SK-N-SH (cell line): ENCODE data around the gene WDR88. TPM values are rescaled to one million over a fixed set of nuclear protein-coding genes. Genes with fewer than 3 reads are reported as not detected.

Experiments used
- CTCF ChIA-PET: fragments of 300-600, 350-600 bp; formaldehyde crosslinking; extraction: SDS; loops from one replicate; lab custom pipeline; 2021; lab: Yijun Ruan, JAX
- POLR2A ChIA-PET: fragments of 350-600 bp; sonication (Branson Sonifier 250); formaldehyde crosslinking; extraction: SDS; loops from one replicate; lab custom pipeline; 2020; ENCODE audit warnings: antibody characterized with exemption, inconsistent platforms; lab: Yijun Ruan, JAX
- DNase-seq: peaks from one replicate; pipeline ENCODE4 v3.0.0; 2012
- H2AFZ ChIP-seq: fragments of 200-600 bp; sonication (generic); 2 replicates; pipeline ENCODE4 v1.8.1; 2016; ENCODE audit warnings: antibody characterized with exemption, mild to moderate bottlenecking, low read depth
- H3F3A ChIP-seq: fragments of 200-600 bp; sonication (generic); replicated peaks from 2 replicates; pipeline ENCODE3; 2016; ENCODE audit warnings: antibody characterized with exemption, mild to moderate bottlenecking; ENCODE audit not compliant: insufficient read depth
- H3K27ac ChIP-seq, 2 experiments: fragments of 200-500 bp in 1 of 2; fragments of 200-600 bp in 1 of 2; sonication (Bioruptor generic) in 1 of 2; sonication (generic), shearing (Covaris generic) in 1 of 2; 2 replicates each; pipeline versions ENCODE4 v1.5.1 to v1.6.1; 2014 to 2016; ENCODE audit warnings: low read depth in 2 of 2, inconsistent platforms in 1 of 2, low read length in 1 of 2, mild to moderate bottlenecking in 1 of 2, mixed read lengths in 1 of 2
- H3K27me3 ChIP-seq: fragments of 200-600 bp; sonication (generic), shearing (Covaris generic); 2 replicates; pipeline ENCODE4 v1.6.1; 2016; ENCODE audit warnings: mixed run types; ENCODE audit not compliant: insufficient read depth
- H3K36me3 ChIP-seq, 2 experiments: fragments of 200-500 bp in 1 of 2; fragments of 200-600 bp in 1 of 2; sonication (Bioruptor generic) in 1 of 2; sonication (generic) in 1 of 2; replicated peaks in 1 of 2; 2 replicates each; pipeline versions ENCODE3 to v1.5.1; 2014 to 2016; ENCODE audit warnings: low read length in 1 of 2, mild to moderate bottlenecking in 1 of 2; ENCODE audit not compliant: insufficient read depth in 2 of 2, control insufficient read depth in 1 of 2
- H3K4me1 ChIP-seq, 2 experiments: fragments of 200-500 bp in 1 of 2; fragments of 200-600 bp in 1 of 2; sonication (Bioruptor generic) in 1 of 2; sonication (generic), shearing (Covaris generic) in 1 of 2; 2 replicates each; pipeline versions ENCODE4 v1.5.1 to v1.6.1; 2014 to 2016; ENCODE audit warnings: low read depth in 1 of 2, low read length in 1 of 2, mixed run types in 1 of 2; ENCODE audit not compliant: insufficient read depth in 2 of 2, control insufficient read depth in 1 of 2
- H3K4me2 ChIP-seq: fragments of 200-600 bp; sonication (generic), shearing (Covaris generic); 2 replicates; pipeline ENCODE4 v1.6.1; 2017; ENCODE audit warnings: mixed run types
- H3K4me3 ChIP-seq, 2 experiments: fragments of 200-500 bp in 1 of 2; fragments of 200-600 bp in 1 of 2; sonication (Bioruptor generic) in 1 of 2; sonication (generic), shearing (Covaris generic) in 1 of 2; 2 replicates each; pipeline versions ENCODE4 v1.5.1 to v1.8.1; 2014 to 2016; ENCODE audit warnings: low read depth in 2 of 2, inconsistent platforms in 1 of 2, low read length in 1 of 2, mild to moderate bottlenecking in 1 of 2, mixed read lengths in 1 of 2, moderate library complexity in 1 of 2
- H3K79me2 ChIP-seq: fragments of 200-600 bp; sonication (generic); 2 replicates; pipeline ENCODE4 v1.8.1; 2017; ENCODE audit warnings: mild to moderate bottlenecking; ENCODE audit not compliant: insufficient read depth
- H3K9ac ChIP-seq: fragments of 200-600 bp; sonication (generic); 2 replicates; pipeline ENCODE4 v1.6.1; 2017; ENCODE audit warnings: mixed run types
- H3K9me2 ChIP-seq: fragments of 200-600 bp; sonication (generic); 2 replicates; pipeline ENCODE4 v1.6.1; 2017; ENCODE audit warnings: mixed run types
- H3K9me3 ChIP-seq: fragments of 200-600 bp; sonication (generic); 2 replicates; pipeline ENCODE4 v1.6.1; 2017; ENCODE audit warnings: mixed run types, mild to moderate bottlenecking, moderate library complexity
- H4K20me1 ChIP-seq: fragments of 200-600 bp; sonication (generic); 2 replicates; pipeline ENCODE4 v1.6.1; 2017; ENCODE audit warnings: mild to moderate bottlenecking, mixed run types; ENCODE audit not compliant: insufficient read depth
- CHD2 ChIP-seq: fragments of 150-350 bp; IDR thresholded peaks from 2 replicates; pipeline ENCODE4 v1.6.1; 2018; ENCODE audit warnings: low read length; ENCODE audit not compliant: partially characterized antibody
- ELF1 ChIP-seq: IDR thresholded peaks from 2 replicates; pipeline ENCODE4 v1.4.0; 2012
- EP300 ChIP-seq, 2 experiments: IDR thresholded peaks; 2 replicates each; pipeline versions ENCODE4 v1.4.0 to v1.6.1; 2012; ENCODE audit warnings: borderline replicate concordance in 1 of 2, low read depth in 1 of 2, low read length in 1 of 2
- EZH2phosphoT487 ChIP-seq: fragments of 200-600 bp; sonication (generic); IDR thresholded peaks from 2 replicates; pipeline ENCODE4 v1.6.1; 2017; ENCODE audit warnings: low read depth, mixed run types, mild to moderate bottlenecking, antibody characterized with exemption, moderate library complexity, borderline replicate concordance
- FOSL2 ChIP-seq: IDR thresholded peaks from 2 replicates; pipeline ENCODE4 v1.4.0; 2012; ENCODE audit warnings: low read depth, mild to moderate bottlenecking, moderate library complexity, borderline replicate concordance
- FOXM1 ChIP-seq: IDR thresholded peaks from 2 replicates; pipeline ENCODE4 v1.4.0; 2012; ENCODE audit warnings: low read depth, mild to moderate bottlenecking
- GATA2 ChIP-seq: sonication (generic); formaldehyde crosslinking; IDR thresholded peaks from 2 replicates; pipeline ENCODE4 v1.5.0; 2020; ENCODE audit warnings: mild to moderate bottlenecking, missing genetic modification reagents
- MEF2A ChIP-seq: IDR thresholded peaks from 2 replicates; pipeline ENCODE4 v1.4.0; 2012; ENCODE audit warnings: low read depth, borderline replicate concordance
- MXI1 ChIP-seq: IDR thresholded peaks from 2 replicates; pipeline ENCODE4 v1.6.1; 2012; ENCODE audit warnings: mild to moderate bottlenecking, low read depth, low read length, improper control_type of control experiment
- POLR2AphosphoS5 ChIP-seq: IDR thresholded peaks from 2 replicates; pipeline ENCODE4 v1.6.1; 2012; ENCODE audit warnings: low read depth, low read length
- RAD21 ChIP-seq: IDR thresholded peaks from 2 replicates; pipeline ENCODE4 v1.6.1; 2012; ENCODE audit warnings: mild to moderate bottlenecking, low read length
- RCOR1 ChIP-seq: fragments of 150-350 bp; IDR thresholded peaks from 2 replicates; pipeline ENCODE4 v1.6.1; 2017; ENCODE audit warnings: antibody characterized with exemption, low read length
- RXRA ChIP-seq: IDR thresholded peaks from 2 replicates; pipeline ENCODE4 v1.4.0; 2012; ENCODE audit warnings: low read depth, mild to moderate bottlenecking, borderline replicate concordance
- SIN3A ChIP-seq: IDR thresholded peaks from 2 replicates; pipeline ENCODE4 v1.6.1; 2012; ENCODE audit warnings: low read depth, mild to moderate bottlenecking, low read length, moderate library complexity, borderline replicate concordance
- TCF12 ChIP-seq: IDR thresholded peaks from 2 replicates; pipeline ENCODE4 v1.4.0; 2012
- TEAD4 ChIP-seq: IDR thresholded peaks from 2 replicates; pipeline ENCODE4 v1.4.0; 2012; ENCODE audit warnings: mild to moderate bottlenecking, borderline replicate concordance; ENCODE audit not compliant: insufficient read depth
- WGBS: methylation state at CpG from one replicate; pipeline ENCODE4 v1.1.6; 2017; ENCODE audit warnings: low lambda C conversion rate; 5-methylcytosine and 5-hydroxymethylcytosine counted together
- polyA plus RNA-seq, 3 experiments: library from polyadenylated mRNA; depleted of rRNA; stranded (reverse); fragments of >200 nt; gene quantifications; 2 replicates each; pipeline ENCODE4 v1.2.3, GENCODE V29; 2012
- TF ChIP-seq, protein P1 (sequence below): IDR thresholded peaks from 2 replicates; pipeline ENCODE4 v1.4.0; 2012; ENCODE audit warnings: low read depth, borderline replicate concordance
- TF ChIP-seq, protein P2 (sequence below): IDR thresholded peaks from 2 replicates; pipeline ENCODE4; 2012
- TF ChIP-seq, protein P3 (sequence below): fragments of 150-350 bp; IDR thresholded peaks from 2 replicates; pipeline ENCODE4 v1.6.1; 2017; ENCODE audit warnings: antibody characterized with exemption, low read length, low read depth, borderline replicate concordance
- TF ChIP-seq, protein P4 (sequence below): IDR thresholded peaks from 2 replicates; pipeline ENCODE4 v1.4.0; 2012; ENCODE audit warnings: low read depth, borderline replicate concordance

The WDR88 gene, protein sequence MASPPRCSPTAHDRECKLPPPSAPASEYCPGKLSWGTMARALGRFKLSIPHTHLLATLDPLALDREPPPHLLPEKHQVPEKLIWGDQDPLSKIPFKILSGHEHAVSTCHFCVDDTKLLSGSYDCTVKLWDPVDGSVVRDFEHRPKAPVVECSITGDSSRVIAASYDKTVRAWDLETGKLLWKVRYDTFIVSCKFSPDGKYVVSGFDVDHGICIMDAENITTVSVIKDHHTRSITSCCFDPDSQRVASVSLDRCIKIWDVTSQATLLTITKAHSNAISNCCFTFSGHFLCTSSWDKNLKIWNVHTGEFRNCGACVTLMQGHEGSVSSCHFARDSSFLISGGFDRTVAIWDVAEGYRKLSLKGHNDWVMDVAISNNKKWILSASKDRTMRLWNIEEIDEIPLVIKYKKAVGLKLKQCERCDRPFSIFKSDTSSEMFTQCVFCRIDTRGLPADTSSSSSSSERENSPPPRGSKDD
- polyA plus RNA-seq (2012; rRNA removed), result 0.03 TPM in 1 of 2 replicates, not detected in the other
- not detected in 2 replicates for polyA plus RNA-seq (2012; cell fraction: cytosol; rRNA removed)
- polyA plus RNA-seq (2012; cell fraction: nucleus; rRNA removed), result 0.02 TPM in 1 of 2 replicates, not detected in the other

DNA sequence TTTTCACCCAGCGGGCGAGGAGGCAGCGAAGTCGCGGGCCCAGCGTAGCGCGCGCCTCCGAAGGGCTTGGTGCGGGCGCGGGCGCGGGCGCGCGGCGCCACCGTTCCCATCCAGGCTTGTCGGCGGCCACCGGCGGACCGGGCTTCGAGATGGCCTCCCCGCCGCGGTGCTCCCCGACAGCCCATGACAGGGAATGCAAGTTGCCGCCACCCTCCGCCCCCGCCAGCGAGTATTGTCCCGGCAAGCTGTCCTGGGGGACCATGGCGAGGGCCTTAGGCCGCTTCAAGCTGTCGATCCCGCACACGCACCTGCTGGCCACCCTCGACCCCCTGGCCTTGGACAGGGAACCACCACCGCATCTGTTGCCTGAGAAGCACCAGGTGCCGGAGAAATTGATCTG lies at the start of gene WDR88:
WDR88 (plus strand) TSS at position 94 of the 400 bp plus-strand sequence; CDS start at position 150, 56 bp downstream.
- Histone ChIP-seq H3K36me3 (peaks cover 0 to 7% of the 10 kb centered on the region in 2 experiments), H2AFZ (no peak within 1 kb of the TSS), H3K9me3 (no peaks in the 10 kb centered on the region), H3K4me2 (no peak within 1 kb of the TSS), H3K27me3 (no peaks in the 10 kb centered on the region), H3K79me2 (no peaks in the 10 kb centered on the region), H3K27ac (no peak within 1 kb of the TSS; a peak in 1 of 4 replicates), H3K4me3 (no peak within 1 kb of the TSS), H4K20me1 (no peaks in the 10 kb centered on the region), H3K4me1 (peaks cover 0 to 10% of the 10 kb centered on the region in 2 experiments; a peak in 1 of 4 replicates), H3F3A (no peaks in the 10 kb centered on the region), H3K9me2 (no peaks in the 10 kb centered on the region)
- ChIA-PET POLR2A (no interaction called here), CTCF (interaction anchor here (1.1 to 5.0 kb wide), 3 partner anchors 52 to 103 kb away, joined by 3 to 23 read pairs (median 4); no protein-coding TSS in a partner anchor)
- no peak for DNase-seq
- 93% methylated on average over 15 of the region's 43 CpGs for WGBS
- TF ChIP-seq EZH2phosphoT487 (no peak), TEAD4 (no peak), MXI1 (no peak), FOSL2 (no peak), RCOR1 (no peak), FOXM1 (no peak), POLR2AphosphoS5 (no peak), CHD2 (no peak), ELF1 (no peak), RAD21 (no peak), MEF2A (no peak), SIN3A (no peak), EP300 (IDR thresholded peaks at IDR 0.05; ENCODE audit: borderline replicate concordance in 1 of 2, low read depth in 1 of 2, low read length in 1 of 2) (no peak), GATA2 (CRISPR knock-in tag) (no peak), TCF12 (no peak), RXRA (no peak)
- TF ChIP-seq, protein P1, sequence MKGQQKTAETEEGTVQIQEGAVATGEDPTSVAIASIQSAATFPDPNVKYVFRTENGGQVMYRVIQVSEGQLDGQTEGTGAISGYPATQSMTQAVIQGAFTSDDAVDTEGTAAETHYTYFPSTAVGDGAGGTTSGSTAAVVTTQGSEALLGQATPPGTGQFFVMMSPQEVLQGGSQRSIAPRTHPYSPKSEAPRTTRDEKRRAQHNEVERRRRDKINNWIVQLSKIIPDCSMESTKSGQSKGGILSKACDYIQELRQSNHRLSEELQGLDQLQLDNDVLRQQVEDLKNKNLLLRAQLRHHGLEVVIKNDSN, result no peak
- TF ChIP-seq, protein P2, sequence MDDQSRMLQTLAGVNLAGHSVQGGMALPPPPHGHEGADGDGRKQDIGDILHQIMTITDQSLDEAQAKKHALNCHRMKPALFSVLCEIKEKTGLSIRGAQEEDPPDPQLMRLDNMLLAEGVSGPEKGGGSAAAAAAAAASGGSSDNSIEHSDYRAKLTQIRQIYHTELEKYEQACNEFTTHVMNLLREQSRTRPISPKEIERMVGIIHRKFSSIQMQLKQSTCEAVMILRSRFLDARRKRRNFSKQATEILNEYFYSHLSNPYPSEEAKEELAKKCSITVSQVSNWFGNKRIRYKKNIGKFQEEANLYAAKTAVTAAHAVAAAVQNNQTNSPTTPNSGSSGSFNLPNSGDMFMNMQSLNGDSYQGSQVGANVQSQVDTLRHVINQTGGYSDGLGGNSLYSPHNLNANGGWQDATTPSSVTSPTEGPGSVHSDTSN, result no peak
- TF ChIP-seq, protein P3, sequence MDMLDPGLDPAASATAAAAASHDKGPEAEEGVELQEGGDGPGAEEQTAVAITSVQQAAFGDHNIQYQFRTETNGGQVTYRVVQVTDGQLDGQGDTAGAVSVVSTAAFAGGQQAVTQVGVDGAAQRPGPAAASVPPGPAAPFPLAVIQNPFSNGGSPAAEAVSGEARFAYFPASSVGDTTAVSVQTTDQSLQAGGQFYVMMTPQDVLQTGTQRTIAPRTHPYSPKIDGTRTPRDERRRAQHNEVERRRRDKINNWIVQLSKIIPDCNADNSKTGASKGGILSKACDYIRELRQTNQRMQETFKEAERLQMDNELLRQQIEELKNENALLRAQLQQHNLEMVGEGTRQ, result no peak
- TF ChIP-seq, protein P4, sequence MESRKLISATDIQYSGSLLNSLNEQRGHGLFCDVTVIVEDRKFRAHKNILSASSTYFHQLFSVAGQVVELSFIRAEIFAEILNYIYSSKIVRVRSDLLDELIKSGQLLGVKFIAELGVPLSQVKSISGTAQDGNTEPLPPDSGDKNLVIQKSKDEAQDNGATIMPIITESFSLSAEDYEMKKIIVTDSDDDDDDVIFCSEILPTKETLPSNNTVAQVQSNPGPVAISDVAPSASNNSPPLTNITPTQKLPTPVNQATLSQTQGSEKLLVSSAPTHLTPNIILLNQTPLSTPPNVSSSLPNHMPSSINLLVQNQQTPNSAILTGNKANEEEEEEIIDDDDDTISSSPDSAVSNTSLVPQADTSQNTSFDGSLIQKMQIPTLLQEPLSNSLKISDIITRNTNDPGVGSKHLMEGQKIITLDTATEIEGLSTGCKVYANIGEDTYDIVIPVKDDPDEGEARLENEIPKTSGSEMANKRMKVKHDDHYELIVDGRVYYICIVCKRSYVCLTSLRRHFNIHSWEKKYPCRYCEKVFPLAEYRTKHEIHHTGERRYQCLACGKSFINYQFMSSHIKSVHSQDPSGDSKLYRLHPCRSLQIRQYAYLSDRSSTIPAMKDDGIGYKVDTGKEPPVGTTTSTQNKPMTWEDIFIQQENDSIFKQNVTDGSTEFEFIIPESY, result no peak
- TF ChIP-seq, all 33 proteins: peak for 0
- H3K9ac ChIP-seq, result no peak within 1 kb of the TSS
